Measurements from ENCODE around the gene SIGLEC5. TPM values are rescaled to one million over a fixed set of nuclear protein-coding genes. Genes with fewer than 3 reads are reported as not detected.

Gene SIGLEC5
- total RNA-seq, 2 donors from 2014 or later = not detected

DNA sequence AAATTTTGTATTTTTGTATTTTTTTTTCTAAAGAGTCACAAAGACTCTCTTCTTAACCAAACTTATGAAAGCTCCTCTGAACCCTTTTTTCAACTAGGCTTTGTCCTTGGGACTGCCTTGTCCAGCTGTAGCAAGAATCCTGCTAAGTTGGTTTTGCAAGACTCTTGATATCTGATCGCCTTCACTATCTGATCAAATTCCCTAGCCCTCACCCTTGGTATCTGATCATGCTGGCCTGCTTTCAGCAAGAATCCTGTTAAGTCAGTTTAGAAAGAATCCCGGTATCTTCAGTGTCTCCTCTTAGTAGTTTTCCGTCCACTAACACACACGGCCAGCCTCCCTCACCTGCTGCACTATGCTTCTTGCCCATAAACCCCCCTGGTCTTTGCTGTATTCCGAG is 1.9 kb upstream of the SIGLEC5 start:
- H3K27me3 Mint-ChIP-seq (ENCODE audit: insufficient read depth) = peaks cover 5% of the 10 kb centered on the region
- H3K36me3 Mint-ChIP-seq (ENCODE audit: low read depth) = no peaks in the 10 kb centered on the region
- no peaks in the 10 kb centered on the region for H3K36me3 ChIP-seq (ENCODE audit: control insufficient read depth, insufficient read depth, low read length)
- no peak overlapping the region for H3K27ac ChIP-seq (ENCODE audit: low read depth, low read length)
- peaks cover 8% of the 10 kb centered on the region for H3K9me3 ChIP-seq (ENCODE audit: control insufficient read depth, low read length)
- peaks cover 23% of the 10 kb centered on the region for H3K9me3 Mint-ChIP-seq
- WGBS, 2 experiments (ENCODE audit: insufficient coverage in 1 of 2, insufficient read length in 1 of 2) = 77 to 83% methylated on average over 4 to 5 of the region's 5 CpGs
- H3K4me1 ChIP-seq (ENCODE audit: control insufficient read depth, insufficient read depth, low read length) = no peaks in the 10 kb centered on the region
- no peak overlapping the region for H3K4me3 Mint-ChIP-seq
- DNase-seq = no peak
- H3K27me3 ChIP-seq (ENCODE audit: control insufficient read depth, insufficient read depth, low read length, poor library complexity, severe bottlenecking) = no peaks in the 10 kb centered on the region
- no peak overlapping the region for H3K9ac ChIP-seq (ENCODE audit: extremely low read depth, low read length, poor library complexity, severe bottlenecking)
- no peaks in the 10 kb centered on the region for H3K4me1 Mint-ChIP-seq
- H3K27ac Mint-ChIP-seq = no peak overlapping the region
- H3K4me3 ChIP-seq (ENCODE audit: low read length) = no peak overlapping the region
- TF ChIP-seq, protein P1, sequence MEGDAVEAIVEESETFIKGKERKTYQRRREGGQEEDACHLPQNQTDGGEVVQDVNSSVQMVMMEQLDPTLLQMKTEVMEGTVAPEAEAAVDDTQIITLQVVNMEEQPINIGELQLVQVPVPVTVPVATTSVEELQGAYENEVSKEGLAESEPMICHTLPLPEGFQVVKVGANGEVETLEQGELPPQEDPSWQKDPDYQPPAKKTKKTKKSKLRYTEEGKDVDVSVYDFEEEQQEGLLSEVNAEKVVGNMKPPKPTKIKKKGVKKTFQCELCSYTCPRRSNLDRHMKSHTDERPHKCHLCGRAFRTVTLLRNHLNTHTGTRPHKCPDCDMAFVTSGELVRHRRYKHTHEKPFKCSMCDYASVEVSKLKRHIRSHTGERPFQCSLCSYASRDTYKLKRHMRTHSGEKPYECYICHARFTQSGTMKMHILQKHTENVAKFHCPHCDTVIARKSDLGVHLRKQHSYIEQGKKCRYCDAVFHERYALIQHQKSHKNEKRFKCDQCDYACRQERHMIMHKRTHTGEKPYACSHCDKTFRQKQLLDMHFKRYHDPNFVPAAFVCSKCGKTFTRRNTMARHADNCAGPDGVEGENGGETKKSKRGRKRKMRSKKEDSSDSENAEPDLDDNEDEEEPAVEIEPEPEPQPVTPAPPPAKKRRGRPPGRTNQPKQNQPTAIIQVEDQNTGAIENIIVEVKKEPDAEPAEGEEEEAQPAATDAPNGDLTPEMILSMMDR (conservative IDR thresholded peaks at IDR 0.05) = no peak

DNA sequence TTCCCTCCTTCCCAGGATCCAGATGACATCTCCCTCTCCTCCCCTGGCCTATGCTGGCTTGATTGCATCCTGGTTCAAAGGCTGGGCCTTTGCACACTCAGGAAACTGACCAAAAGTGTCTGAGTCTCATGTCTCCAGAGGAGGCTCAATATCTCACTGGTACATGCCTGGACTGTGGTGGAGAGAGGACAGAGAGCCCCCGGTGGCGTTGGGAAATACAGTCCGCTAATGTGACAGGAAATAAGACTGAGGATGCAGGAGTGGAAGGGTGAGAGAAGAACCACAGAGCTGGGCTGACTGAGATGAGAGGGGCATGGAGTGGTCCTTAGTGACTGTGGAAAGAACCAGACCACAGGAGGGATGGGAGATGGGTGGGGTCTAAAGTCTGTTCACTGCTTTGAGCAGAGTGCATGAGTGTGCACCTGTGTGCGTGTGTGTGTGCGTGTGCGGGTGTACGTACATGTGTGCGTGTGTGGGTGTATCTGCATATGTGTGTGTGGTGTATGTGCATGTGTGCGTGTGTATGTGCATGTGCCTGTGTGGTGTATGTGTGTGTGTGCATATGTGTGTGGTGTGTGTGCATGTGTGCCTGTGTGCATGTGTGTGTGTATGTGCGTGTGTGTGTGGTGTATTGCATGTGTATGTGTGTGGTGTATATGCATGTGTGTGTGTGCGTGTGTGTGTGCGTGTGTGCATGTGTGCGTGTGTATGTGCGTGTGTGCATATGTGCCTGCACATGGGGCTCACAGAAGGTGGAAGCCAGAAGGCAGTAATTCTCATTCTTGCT is 1.9 kb downstream of the SIGLEC5 start:
- DNase-seq = no peak
- no peak overlapping the region for H3K9ac ChIP-seq (ENCODE audit: extremely low read depth, low read length, poor library complexity, severe bottlenecking)
- Mint-ChIP-seq H3K4me3 (no peak overlapping the region), H3K36me3 (ENCODE audit: low read depth) (no peaks in the 10 kb centered on the region), H3K9me3 (peaks cover 2% of the 10 kb centered on the region), H3K4me1 (no peaks in the 10 kb centered on the region), H3K27ac (no peak overlapping the region), H3K27me3 (ENCODE audit: insufficient read depth) (peaks cover 18% of the 10 kb centered on the region)
- no peaks in the 10 kb centered on the region for H3K36me3 ChIP-seq (ENCODE audit: control insufficient read depth, insufficient read depth, low read length)
- no peaks in the 10 kb centered on the region for H3K4me1 ChIP-seq (ENCODE audit: control insufficient read depth, insufficient read depth, low read length)
- WGBS, 2 experiments (ENCODE audit: insufficient coverage in 1 of 2, insufficient read length in 1 of 2) = 83 to 90% methylated on average over 2 to 14 of the region's 14 CpGs
- no peak overlapping the region for H3K27ac ChIP-seq (ENCODE audit: low read depth, low read length)
- TF ChIP-seq, protein P1 (conservative IDR thresholded peaks at IDR 0.05) = no peak
- no peaks in the 10 kb centered on the region for H3K27me3 ChIP-seq (ENCODE audit: control insufficient read depth, insufficient read depth, low read length, poor library complexity, severe bottlenecking)
- H3K4me3 ChIP-seq (ENCODE audit: low read length) = no peak overlapping the region
- peaks cover 6% of the 10 kb centered on the region for H3K9me3 ChIP-seq (ENCODE audit: control insufficient read depth, low read length)

DNA sequence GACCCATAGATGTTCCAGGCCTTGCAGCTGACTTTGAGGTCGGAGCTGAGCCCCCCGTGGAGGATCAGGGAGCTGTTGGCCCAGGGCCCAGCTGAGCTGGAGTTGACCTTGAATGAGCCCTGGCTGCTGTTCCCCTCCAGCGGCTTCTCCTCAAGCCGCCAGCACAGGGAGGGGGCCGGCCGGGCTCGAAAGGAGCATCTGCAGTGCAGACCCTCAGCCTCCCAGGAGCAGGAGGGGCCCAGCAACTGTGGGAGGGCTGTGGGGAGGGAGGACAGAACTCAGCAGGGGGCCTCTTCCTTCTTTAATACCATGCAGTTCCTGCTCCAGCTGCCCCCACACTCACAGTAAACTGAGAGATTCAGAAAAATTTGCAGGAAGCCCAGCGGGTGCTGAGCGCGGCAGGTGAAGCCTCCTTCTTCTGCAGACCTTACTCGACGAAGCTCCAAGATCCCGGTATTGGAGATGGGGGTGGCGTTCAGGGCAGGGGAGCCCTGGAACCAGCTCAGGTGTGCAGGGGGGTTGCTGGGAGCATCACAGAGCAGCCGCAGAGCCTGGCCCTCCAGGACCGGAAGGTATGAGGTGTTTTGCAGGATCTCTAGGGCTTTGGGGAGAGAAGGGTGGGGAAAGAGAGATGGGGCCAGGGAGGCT is 2.6 kb downstream of the SIGLEC5 start:
- Histone ChIP-seq H3K4me1 (ENCODE audit: control insufficient read depth, insufficient read depth, low read length) (no peaks in the 10 kb centered on the region), H3K27me3 (ENCODE audit: control insufficient read depth, insufficient read depth, low read length, poor library complexity, severe bottlenecking) (no peaks in the 10 kb centered on the region), H3K36me3 (ENCODE audit: control insufficient read depth, insufficient read depth, low read length) (no peaks in the 10 kb centered on the region), H3K4me3 (ENCODE audit: low read length) (no peak overlapping the region), H3K27ac (ENCODE audit: low read depth, low read length) (no peak overlapping the region), H3K9ac (ENCODE audit: extremely low read depth, low read length, poor library complexity, severe bottlenecking) (no peak overlapping the region), H3K9me3 (ENCODE audit: control insufficient read depth, low read length) (peaks cover 6% of the 10 kb centered on the region)
- Mint-ChIP-seq H3K4me3 (no peak overlapping the region), H3K9me3 (no peaks in the 10 kb centered on the region), H3K27me3 (ENCODE audit: insufficient read depth) (peaks cover 18% of the 10 kb centered on the region), H3K27ac (no peak overlapping the region), H3K4me1 (no peaks in the 10 kb centered on the region), H3K36me3 (ENCODE audit: low read depth) (no peaks in the 10 kb centered on the region)
- TF ChIP-seq, protein P1 (conservative IDR thresholded peaks at IDR 0.05) = no peak
- WGBS, 2 experiments (ENCODE audit: insufficient coverage in 1 of 2, insufficient read length in 1 of 2) = 60 to 77% methylated on average over 3 to 15 of the region's 16 CpGs
- DNase-seq = no peak

All from endodermal cell (in vitro differentiated cells).